T-helper 9 cell (primary cell): ENCODE data around the gene TNC.

Source experiments
- DNase-seq: peaks from one replicate; pipeline ENCODE4 v3.0.0-alpha.2; 2020

The TNC gene

GRCh38 chr9:115098226-115098965 is 19.6 kb downstream of the TNC start:
- no peak for DNase-seq

GRCh38 chr9:115093520-115093919 is 24.4 kb downstream of the TNC start:
- DNase-seq, result no peak

GRCh38 chr9:115090486-115090885 is 27.5 kb downstream of the TNC start:
- no peak for DNase-seq

DNA sequence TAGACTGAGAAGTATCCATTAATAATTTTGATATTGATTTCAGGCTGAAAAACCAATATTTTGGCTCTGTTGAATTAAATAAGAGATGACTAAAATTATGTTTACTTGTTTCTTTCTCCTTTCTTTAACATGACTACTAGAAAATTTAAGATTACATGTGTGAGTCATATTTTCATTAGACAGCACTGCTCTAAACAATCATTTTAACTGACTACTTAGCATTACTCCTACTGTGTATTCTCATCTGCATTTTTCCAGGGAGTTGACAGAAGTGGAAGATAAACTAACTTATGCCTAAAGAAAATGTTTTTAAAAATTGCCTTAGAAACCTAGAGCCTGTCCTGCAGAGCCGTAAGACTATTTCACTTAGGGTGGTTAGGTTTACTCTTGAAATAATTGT is 29.1 kb downstream of the TNC start:
- DNase-seq, result no peak

DNA sequence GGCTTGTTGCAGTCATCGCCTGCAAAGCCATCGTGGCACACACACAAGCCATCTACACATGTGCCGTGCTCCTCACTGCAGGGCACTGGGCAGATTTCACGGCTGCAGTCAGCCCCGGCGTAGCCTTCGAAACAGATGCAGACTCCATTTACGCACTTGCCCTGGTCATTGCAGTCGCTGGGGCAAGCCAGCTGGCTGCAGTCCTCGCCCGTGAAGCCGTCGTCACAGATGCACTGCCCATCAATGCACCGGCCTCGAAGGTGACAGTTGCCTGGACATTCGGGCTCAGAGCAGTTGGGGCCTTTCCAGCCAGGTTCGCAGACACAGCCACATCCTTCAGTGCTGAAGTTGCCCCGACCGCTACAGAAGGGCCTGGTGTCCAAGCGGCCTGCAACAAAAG is 31.1 kb downstream of the TNC start:
- no peak for DNase-seq

- no peak for DNase-seq
Measured at GRCh38 chr9:115086461-115086860, 31.5 kb downstream of the TNC start.

- no peak for DNase-seq
Measured at GRCh38 chr9:115085773-115086377, 32.1 kb downstream of the TNC start.

- no peak for DNase-seq
Measured at GRCh38 chr9:115084709-115085108, 33.2 kb downstream of the TNC start.

GRCh38 chr9:115084157-115084556 is 33.8 kb downstream of the TNC start:
- no peak for DNase-seq

- DNase-seq, result no peak
Measured at GRCh38 chr9:115080242-115080641, 37.7 kb downstream of the TNC start.

DNA sequence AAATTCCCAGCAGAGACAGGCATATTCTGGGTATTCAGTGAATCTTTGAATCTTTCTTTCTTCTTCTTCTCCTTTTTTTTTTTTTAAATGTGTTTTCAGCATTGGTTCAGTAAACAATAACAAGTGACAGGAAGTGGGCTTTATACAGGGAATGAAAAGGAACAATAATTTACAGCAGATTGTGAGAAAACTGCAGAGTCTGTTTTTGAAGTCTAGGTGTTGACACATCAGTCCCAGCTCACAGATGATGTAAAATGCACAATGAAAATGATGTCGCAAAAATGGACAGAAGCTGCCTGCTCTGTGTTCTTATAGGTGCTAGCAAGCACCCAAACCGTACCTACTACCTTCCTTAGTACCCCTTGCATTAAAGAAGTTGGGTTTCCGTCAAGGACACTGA is 38.8 kb downstream of the TNC start:
- no peak for DNase-seq

GRCh38 chr9:115073456-115073855 is 44.5 kb downstream of the TNC start:
- no peak for DNase-seq

- DNase-seq, result no peak
Measured at GRCh38 chr9:115071176-115071575, 46.8 kb downstream of the TNC start.

- DNase-seq, result no peak
Measured at GRCh38 chr9:115069771-115070170, 48.2 kb downstream of the TNC start.

DNA sequence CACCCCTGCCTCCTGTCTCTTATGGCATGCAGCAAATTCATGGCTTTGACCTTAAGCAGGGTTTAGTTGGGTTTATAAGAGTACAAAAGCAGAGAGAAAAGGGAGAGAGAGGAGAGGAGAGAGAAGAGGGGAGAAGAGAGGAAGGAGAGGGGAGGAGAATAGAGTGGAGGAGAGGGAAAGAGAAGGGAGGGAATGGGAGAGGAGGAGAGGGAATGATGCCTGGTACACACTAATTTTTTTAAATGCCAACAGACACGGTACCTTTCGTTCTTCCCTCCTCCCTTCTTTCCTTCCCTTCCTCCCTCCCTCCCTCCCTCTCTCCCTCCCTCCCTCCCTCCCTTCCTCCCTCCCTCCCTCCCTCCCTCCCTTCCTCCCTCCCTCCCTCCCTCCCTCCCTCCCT is 48.7 kb downstream of the TNC start:
- no peak for DNase-seq

- no peak for DNase-seq
Measured at GRCh38 chr9:115068031-115068430, 49.9 kb downstream of the TNC start.

GRCh38 chr9:115063058-115063845 is 54.7 kb downstream of the TNC start:
- DNase-seq, result no peak

DNA sequence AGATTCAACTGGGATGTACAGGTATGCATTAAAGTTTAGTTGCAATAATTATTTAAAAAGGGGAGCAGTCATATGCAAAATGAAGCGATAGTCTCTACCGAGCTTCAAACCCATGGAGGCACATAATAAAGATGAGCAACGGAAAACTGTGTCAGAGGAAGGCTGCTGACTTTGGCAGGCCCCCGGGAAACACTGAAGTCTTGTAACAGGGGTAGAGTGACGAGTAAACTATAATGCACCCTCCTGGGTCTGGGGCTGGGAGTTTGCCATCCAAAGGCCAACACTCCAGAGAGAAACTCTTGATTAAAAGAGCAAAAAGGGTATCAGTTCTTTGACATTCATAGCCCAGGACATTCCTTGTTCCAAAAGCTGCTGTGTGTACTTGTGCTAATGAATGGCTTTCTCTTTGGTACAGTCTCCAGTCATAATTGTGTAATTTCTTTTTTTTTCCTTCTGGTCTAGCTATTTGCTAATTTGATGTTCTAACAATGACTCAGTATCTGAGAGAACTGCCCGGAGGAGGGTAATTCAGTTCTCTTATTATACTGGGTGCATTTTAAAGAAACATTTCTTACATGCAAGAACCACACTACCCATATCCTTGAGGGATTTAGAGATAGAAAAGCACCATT is 59.2 kb downstream of the TNC start:
- DNase-seq, result no peak

DNA sequence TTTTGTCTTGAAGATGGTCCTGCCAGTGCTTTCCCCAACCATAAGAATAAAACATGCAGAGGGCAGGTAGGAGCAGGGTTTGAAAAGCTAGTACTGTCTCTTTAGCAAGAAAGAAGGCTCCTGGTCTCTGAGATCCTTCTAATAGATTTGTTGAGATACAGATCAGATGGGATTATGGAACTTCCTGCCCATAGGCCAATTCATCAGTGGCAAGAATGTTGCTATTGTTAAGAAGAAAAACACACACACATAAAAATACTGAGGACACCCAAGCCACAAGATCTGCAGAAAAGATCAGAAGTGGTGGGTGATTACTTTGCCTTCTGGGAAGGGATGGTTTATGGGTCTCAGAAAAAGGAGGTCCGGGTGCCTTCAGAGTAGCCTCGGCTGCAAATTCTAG is 59.8 kb downstream of the TNC start:
- DNase-seq, result no peak

GRCh38 chr9:115057559-115057958 is 60.4 kb downstream of the TNC start:
- no peak for DNase-seq

GRCh38 chr9:115050002-115050490 is 67.9 kb downstream of the TNC start:
- no peak for DNase-seq

DNA sequence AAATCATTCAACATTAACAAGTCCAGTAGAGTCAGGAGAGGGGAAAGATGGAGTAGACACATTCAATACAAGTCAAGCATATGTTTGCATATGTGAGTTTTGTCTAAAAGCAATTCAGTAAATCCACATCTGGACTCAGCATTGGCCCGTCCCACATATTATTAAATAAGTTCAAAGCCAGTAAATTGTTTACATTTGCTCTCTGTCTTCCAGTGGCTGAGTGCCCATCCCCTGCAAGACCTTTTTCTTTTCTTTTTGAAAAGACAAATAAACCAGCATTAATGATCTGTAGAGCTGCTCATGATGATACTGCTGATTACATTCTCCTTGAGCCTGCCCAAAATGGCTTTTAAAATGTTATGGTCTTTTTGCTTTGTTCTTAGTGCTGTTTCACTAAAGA is 71.1 kb downstream of the TNC start:
- no peak for DNase-seq

- no peak for DNase-seq
Measured at GRCh38 chr9:115046199-115046598, 71.8 kb downstream of the TNC start.
